ENCODE data around the gene GPHA2.

The GPHA2 gene

GRCh38 chr11:64910451-64911093, 25.1 kb downstream of the GPHA2 start:
- no peak for DNase-seq (ENCODE audit: low read depth)

GRCh38 chr11:64909653-64910343, 25.9 kb downstream of the GPHA2 start:
- DNase-seq (ENCODE audit: low read depth) = no peak

GRCh38 chr11:64908766-64909165, 26.9 kb downstream of the GPHA2 start:
- DNase-seq (ENCODE audit: low read depth) = no peak

- DNase-seq (ENCODE audit: low read depth) = no peak
Observed at GRCh38 chr11:64906314-64906635, 29.4 kb downstream of the GPHA2 start.

- DNase-seq (ENCODE audit: low read depth) = no peak
Observed at GRCh38 chr11:64905516-64906313, 30.0 kb downstream of the GPHA2 start.

GRCh38 chr11:64903291-64903833, 32.3 kb downstream of the GPHA2 start:
- DNase-seq (ENCODE audit: low read depth) = no peak

GRCh38 chr11:64902102-64902900, 33.4 kb downstream of the GPHA2 start:
- DNase-seq (ENCODE audit: low read depth) = no peak

- no peak for DNase-seq (ENCODE audit: low read depth)
Observed at GRCh38 chr11:64900774-64901173, 34.9 kb downstream of the GPHA2 start.

- no peak for DNase-seq (ENCODE audit: low read depth)
Observed at GRCh38 chr11:64900263-64900678, 35.4 kb downstream of the GPHA2 start.

- DNase-seq (ENCODE audit: low read depth) = no peak
Observed at GRCh38 chr11:64898541-64898940, 37.2 kb downstream of the GPHA2 start.

GRCh38 chr11:64898076-64898445, 37.6 kb downstream of the GPHA2 start:
- no peak for DNase-seq (ENCODE audit: low read depth)

GRCh38 chr11:64897381-64898075, 38.2 kb downstream of the GPHA2 start:
- no peak for DNase-seq (ENCODE audit: low read depth)

GRCh38 chr11:64896448-64897022, 39.2 kb downstream of the GPHA2 start:
- DNase-seq (ENCODE audit: low read depth) = no peak

GRCh38 chr11:64894812-64895452, 40.8 kb downstream of the GPHA2 start:
- DNase-seq (ENCODE audit: low read depth) = no peak

GRCh38 chr11:64894070-64894811, 41.5 kb downstream of the GPHA2 start:
- peak; percentile 93 for DNase-seq (ENCODE audit: low read depth)

- no peak for DNase-seq (ENCODE audit: low read depth)
Observed at GRCh38 chr11:64893194-64894069, 42.3 kb downstream of the GPHA2 start.

GRCh38 chr11:64892838-64893193, 42.9 kb downstream of the GPHA2 start:
- DNase-seq (ENCODE audit: low read depth) = no peak

GRCh38 chr11:64892411-64892831, 43.3 kb downstream of the GPHA2 start:
- no peak for DNase-seq (ENCODE audit: low read depth)

- DNase-seq (ENCODE audit: low read depth) = no peak
Observed at GRCh38 chr11:64891880-64892279, 43.8 kb downstream of the GPHA2 start.

All from stimulated activated CD8-positive, alpha-beta memory T cell treated with anti-CD3 and anti-CD28 coated beads, Interleukin-15, amount 100 ng/mL, for 24 hours (primary cell).